Measurements from ENCODE around the gene METTL9. TPM values are rescaled to one million over a fixed set of nuclear protein-coding genes. Genes with fewer than 3 reads are reported as not detected.

Gene METTL9
- total and polyA plus RNA-seq, 9 of the 15 experiments (the other 6 are each of a cell fraction or from before 2014, with no cell fraction given): 12.2 to 107 (median 79.1) TPM

- no peaks in the 10 kb centered on the region; a peak in 2 of 5 replicates for H3K4me1 ChIP-seq (replicated peaks in 1 of 2; ENCODE audit: control insufficient read depth in 2 of 2, insufficient read depth in 2 of 2, low read length in 2 of 2)
- TF ChIP-seq DIDO1 (tag; IDR thresholded peaks at IDR 0.05; ENCODE audit: low read depth) (no peak), MLLT1 (IDR thresholded peaks at IDR 0.05) (no peak), ZNF512 (tag; IDR thresholded peaks at IDR 0.05) (no peak), SMAD2 (IDR thresholded peaks at IDR 0.05; ENCODE audit: low read depth, low read length) (no peak), SMAD1 (IDR thresholded peaks at IDR 0.05; ENCODE audit: low read depth, low read length, partially characterized antibody) (no peak), GATAD2A (IDR thresholded peaks at IDR 0.05) (no peak), SMAD3 (CRISPR knock-in tag; conservative IDR thresholded peaks at IDR 0.05) (no peak), MTA2 (IDR thresholded peaks at IDR 0.05; ENCODE audit: low read depth) (no peak), JUND (IDR thresholded peaks at IDR 0.05; ENCODE audit: borderline replicate concordance, low read depth, low read length) (no peak), JUND (tag; IDR thresholded peaks at IDR 0.05; ENCODE audit: borderline replicate concordance, low read depth, low read length) (no peak), KAT7 (CRISPR knock-in tag; IDR thresholded peaks at IDR 0.05; ENCODE audit: borderline replicate concordance) (no peak)
Observed at GRCh38 chr16:21646721-21647561, 47.6 kb downstream of the METTL9 start.

More at GRCh38 chr16:21646721-21647561, 47.6 kb downstream of the METTL9 start:
- intact Hi-C loops (cut with micrococcal nuclease): no loop called here
- Histone ChIP-seq H3K79me2 (ENCODE audit: control insufficient read depth, insufficient read depth, low read length) (no peaks in the 10 kb centered on the region), H3K36me3 (ENCODE audit: control insufficient read depth, insufficient read depth, low read length) (peaks cover 6% of the 10 kb centered on the region; the same call in 2 of the 3 replicates), H3K9ac (ENCODE audit: insufficient read depth in 1 of 2, low read depth in 2 of 2, low read length in 2 of 2) (no peak overlapping the region), H3K27me3 (ENCODE audit: control insufficient read depth in 2 of 2, insufficient read depth in 2 of 2, low read length in 2 of 2) (no peaks in the 10 kb centered on the region), H3K9me3 (replicated peaks; ENCODE audit: control insufficient read depth, insufficient read depth, low read depth, low read length) (no peaks in the 10 kb centered on the region), H3K4me2 (ENCODE audit: insufficient read depth, low read length) (no peak overlapping the region), H3K4me3 (no peak overlapping the region), H3K27ac (ENCODE audit: extremely low read depth, low read depth, low read length) (no peak overlapping the region), H4K20me1 (replicated peaks; ENCODE audit: control insufficient read depth, insufficient read depth, low read length) (no peaks in the 10 kb centered on the region), H2AFZ (ENCODE audit: low read depth, low read length) (no peak overlapping the region), H3K9me1 (ENCODE audit: control insufficient read depth, insufficient read depth, low read length) (no peaks in the 10 kb centered on the region)
- no peak for ATAC-seq
- no TSS peak for BruUV-seq (replicated peaks)
- ChIA-PET POLR2A (interaction anchor here (0.7 kb wide), 1 partner anchor 513 kb away, joined by 4 read pairs; no protein-coding TSS in a partner anchor), CTCF (ENCODE audit: low intra/inter-chr PET ratio) (no interaction called here)
- no peak for DNase-seq (ENCODE audit: extremely low read depth in 1 of 4, low spot score in 3 of 4)
- in situ Hi-C loops (cut with MboI): loop anchor here (5.0 kb wide), 1 partner anchor 60 kb away; no protein-coding TSS in a partner anchor
- WGBS (ENCODE audit: insufficient coverage, low coverage, missing lambda C conversion rate): 83% methylated on average over 18 of the region's 18 CpGs
- no peak for FAIRE-seq

Measured in K562 (cell line).